GM19193 (cell line): ENCODE measurements around the gene RGS19.

ENCODE experiments used
- POLR2A ChIP-seq: IDR thresholded peaks from 4 replicates; pipeline ENCODE4 v1.6.1; 2011; ENCODE audit not compliant: insufficient read depth, insufficient read length; ENCODE audit errors: extremely low read depth

RGS19 gene

DNA sequence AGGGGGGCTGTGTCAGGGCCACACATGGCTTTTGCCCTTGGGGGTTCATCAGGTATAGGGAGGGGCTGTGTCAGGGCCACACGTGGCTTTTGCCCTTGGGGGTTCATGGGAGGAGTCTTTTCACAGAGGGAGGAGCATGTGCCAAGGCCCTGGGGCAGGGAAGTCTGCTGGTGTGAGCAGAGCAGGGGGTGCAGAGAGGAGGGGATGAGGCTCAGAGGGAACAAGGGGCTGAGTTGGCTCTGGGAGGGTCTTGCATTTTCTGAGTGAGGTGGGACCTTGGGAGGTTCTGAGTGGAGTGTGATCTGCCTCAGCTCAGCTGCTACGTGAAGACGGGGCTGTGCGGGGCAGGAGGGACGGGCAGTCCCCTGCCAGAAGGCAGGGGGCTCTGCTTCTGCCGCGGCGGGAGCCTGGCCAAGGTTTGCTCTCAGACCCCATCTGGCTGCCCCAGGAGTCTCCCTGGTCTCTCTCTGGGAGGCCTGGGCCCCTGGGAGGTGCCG lies 23.9 kb downstream of the RGS19 start:
- TF ChIP-seq POLR2A, result no peak

DNA sequence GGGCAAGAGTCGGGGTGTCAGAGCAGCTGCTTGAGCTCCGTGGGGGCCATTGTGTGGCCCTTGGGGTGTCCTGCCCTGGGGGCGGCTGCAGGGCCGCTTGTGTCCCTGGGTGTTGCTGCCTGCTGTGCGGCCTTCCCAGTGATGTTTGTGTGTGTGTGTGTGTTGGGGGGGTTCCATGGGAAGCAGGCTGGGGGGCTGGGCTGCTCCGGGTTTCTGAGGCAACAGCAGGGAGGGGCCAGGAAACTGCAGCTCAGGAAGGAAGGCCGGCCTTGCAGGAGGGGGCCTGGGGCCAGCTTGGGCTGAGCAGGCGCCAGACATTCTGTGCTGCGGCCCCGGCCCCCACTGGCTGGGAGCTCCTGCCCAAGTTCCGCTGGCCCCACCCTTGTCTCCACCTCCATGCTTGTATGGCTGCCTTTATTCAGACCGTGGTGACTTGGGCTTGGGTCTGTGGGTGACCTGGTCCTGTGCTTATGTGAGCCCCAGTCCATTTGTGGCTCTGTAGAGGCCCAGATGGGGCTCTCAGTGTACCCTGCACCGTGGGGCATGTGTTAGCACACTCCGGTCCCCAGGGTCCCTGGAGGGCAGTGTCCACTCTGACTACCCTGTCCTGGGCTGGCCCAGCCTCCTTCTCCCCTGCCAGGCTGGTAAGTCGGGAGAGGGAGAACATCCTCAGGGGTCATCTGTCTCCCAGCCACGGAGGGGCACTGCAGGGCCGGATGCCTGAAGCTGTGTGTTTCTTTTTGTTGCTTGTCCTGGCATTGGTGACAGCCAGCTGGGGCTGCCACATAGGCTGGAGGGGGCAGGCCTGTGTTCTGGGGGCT lies 25.3 kb downstream of the RGS19 start:
- no peak for TF ChIP-seq POLR2A

DNA sequence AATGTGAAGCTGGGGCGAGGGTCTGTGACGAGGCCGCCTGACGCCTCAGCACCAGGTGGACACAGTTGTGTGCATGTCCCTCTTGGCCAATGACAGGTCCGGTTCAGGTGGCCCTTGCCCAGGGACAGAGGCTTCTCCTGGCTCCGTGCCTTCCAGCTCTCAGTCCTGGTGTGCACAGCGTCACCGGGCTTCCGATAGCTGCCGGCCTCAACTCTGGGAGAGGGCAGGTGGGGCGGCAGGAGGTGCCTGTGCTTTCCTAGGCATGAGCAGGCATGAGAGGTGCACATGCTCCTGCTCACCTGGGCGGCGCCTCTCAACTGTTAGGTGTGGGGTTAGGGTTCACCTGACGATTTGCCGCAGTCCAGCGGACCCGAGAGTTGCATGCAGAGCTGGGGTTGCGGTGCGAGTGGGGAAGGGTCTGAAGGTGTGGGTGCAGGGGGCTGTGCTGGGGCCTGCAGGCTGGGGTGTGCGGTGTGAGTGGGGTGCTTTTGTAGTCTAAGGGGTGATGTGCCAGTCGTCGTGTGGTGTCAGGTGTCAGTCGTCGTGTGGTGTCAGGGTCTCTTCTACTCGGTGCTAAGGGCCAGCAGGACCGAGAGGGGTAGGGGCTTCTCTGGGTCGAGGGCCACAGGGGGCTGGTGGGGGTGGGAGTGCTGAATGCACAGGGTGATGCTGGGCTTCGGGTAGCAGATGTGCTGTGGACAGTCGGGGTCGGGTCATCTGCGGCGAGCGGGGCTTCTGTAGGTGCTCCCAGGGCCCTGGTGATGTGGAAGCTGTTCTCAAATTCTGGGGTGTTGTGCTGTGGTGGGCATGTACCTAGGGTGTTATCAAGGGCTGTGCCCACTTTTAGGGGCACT lies 26.1 kb downstream of the RGS19 start:
- TF ChIP-seq POLR2A, result no peak

DNA sequence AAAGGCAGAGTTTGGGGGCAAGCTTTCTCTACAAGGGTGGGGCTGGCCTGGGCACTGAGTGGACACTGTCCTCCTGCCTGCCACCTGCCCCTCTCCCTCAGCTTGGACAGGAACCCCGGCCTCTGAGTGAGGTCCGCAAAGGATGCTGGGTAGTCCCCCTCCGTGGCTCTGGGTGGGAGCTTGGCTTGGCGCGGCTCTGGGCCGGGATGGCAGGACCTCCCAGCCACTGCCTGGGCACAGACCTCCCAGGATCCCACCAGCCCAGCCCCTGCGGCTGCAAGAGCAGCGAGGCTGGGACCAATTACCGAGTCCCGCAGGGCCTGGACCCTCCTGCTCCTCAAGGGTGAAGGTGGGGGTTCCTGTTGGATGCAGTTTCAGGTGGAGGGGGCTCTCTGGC lies 27.0 kb downstream of the RGS19 start:
- no peak for TF ChIP-seq POLR2A

DNA sequence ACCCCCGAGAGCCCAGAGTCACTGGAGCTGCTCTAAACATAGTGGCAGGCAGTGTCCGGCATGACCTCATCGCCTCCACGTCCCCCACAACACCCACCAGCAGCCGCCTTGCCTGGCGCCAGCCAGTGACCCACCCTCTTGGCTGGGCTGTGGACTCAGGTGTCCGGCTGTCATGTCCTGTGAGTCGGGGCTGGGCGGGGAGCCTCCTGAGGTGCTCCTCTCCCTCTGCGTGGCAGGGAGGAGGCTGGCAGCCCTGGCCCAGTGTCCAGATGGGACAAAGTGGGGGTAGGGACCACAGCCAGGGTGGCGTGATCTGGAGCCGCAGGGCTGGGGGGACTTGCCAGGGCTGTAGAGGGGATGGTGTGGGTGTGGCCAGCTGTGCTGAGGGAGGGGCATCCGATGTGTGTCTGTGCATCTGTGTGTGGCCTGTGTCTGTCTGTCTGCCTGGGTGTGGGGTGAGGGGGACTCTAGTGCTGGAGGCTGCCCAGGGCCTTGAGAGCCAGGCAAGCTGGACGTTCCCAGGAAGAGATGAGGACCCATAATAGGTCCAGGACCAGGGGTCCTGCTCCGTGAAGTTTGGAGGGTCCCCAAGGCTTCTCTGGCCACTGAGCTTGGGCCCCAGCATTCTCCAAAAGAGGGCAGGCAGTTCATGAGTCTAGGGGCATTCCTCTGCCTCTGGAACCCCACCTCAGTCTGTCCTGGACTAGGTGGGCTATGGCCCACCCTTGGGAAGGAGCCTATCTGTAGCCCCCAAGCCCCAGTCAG lies 27.6 kb downstream of the RGS19 start:
- TF ChIP-seq POLR2A, result no peak

DNA sequence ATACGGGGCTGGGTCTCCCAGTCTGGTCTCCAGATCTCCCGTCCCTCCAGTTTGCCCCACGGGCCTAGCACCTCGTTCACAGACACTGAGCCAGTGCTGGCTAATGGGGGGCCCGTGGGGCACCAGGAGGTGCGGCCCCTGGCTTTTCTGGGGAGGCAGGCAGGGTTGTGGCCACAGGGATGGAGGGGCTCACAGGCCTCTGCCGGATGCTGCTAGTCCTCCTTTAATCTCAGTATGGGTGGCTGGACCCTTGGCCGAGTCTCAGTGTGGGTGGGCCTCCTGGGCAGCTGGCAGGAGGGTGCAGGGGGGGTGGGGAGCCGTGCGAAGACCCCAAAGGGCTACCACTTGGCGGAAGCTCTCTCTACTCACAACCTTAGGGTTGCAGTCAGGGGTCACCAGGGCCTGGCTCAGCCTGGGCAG lies 28.3 kb downstream of the RGS19 start:
- no peak for TF ChIP-seq POLR2A

DNA sequence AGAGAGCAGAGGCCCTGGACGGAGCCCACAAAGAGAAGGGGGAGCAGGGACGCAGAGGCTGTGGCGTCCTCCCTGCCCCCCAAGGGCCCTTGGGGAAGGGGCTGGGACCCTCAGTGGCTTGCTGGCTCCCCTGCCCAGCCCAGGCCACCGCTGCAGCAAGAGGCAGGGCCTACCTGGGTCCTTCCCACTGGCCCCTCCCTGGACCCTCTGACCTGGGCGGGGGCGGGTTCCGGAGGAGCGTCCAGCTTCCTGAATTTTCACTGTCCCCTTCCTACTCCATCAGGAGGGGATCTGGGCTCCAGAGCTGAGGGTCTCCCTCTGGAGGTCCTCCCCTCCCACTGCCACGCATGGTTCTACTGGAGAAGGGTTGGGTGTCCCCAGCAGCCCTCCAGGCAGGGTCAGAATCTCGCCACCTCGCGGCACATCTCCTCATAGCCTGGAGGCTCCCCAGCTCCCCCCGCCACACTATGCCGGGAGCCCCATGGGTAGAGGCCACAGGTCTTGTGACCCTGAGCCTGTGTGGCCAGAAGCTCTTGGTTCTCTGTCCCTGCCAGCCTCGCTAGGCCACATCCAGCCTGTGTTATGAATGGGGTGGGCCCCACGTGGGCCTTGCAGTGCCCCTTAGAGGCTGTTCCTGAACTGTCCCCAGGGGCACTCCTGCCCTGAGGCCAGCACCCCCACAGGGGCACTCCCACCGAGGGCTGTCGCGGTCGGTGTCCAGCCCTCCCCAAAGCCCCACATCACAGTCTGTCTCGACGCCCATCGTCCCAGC lies 28.9 kb downstream of the RGS19 start:
- no peak for TF ChIP-seq POLR2A

DNA sequence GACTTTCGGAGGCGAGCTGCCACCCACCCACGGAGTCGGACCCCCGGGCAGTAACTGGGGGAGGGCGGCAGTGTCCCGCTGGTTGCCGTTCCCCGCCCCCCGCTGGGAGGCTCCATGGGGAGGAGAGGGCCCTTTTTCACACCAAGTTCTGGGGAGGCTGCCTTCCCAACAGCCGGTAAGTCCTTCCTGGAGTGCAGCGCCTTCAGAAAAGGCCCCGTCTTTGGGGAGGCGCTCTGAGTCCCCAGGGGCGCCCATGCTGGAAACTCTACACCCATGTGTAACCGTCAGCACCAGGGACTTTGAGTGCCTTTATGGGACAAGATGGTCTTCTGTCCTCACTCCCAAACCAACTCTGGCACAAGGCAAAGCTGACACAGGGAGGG lies 29.4 kb downstream of the RGS19 start:
- no peak for TF ChIP-seq POLR2A

DNA sequence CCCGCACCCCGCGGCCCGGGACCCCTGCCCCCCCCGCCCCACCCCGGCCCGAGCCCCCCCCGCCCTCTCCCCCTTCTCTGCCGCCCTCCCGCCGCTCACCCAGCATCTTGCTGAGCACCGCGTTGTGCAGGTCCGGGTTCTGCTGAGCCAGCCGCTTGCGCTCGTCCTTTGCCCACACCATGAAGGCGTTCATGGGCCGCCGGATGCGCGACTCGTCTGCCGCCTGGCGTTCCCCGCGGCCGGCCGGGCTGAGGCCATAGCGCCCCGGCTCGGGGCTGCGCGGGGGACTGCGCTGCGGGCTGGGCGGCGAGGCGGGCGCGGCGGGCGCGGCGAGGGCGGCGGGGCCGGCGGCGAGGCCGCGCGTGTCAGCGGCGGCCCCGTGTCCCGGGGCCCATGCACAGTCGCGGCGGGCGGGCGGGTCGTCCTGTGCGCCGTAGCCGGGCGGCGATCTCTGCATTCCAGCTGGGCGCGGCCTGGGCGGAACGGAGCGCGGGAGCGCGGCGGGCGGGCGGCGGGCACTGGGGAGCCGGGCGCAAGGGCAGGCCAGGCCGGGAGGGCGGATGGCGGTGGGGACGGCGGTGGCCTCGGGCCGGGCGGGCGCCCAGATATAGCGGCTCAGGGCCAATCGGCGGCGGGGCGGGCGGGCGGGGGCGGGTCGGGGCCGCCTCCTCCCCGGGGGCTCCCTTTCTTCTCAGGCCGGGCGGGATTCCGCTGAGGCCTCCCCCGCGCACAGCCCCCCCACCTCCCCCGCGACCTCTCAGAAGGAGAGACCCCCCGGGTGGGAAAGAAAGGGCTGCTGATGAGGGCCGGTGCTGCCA lies 30.0 kb downstream of the RGS19 start, which contains the start of gene SOX18:
TSS of gene SOX18 (minus strand) at position 580 of the 818 bp plus-strand sequence. CDS start at position 457, 123 bp downstream.
- no peak for TF ChIP-seq POLR2A

DNA sequence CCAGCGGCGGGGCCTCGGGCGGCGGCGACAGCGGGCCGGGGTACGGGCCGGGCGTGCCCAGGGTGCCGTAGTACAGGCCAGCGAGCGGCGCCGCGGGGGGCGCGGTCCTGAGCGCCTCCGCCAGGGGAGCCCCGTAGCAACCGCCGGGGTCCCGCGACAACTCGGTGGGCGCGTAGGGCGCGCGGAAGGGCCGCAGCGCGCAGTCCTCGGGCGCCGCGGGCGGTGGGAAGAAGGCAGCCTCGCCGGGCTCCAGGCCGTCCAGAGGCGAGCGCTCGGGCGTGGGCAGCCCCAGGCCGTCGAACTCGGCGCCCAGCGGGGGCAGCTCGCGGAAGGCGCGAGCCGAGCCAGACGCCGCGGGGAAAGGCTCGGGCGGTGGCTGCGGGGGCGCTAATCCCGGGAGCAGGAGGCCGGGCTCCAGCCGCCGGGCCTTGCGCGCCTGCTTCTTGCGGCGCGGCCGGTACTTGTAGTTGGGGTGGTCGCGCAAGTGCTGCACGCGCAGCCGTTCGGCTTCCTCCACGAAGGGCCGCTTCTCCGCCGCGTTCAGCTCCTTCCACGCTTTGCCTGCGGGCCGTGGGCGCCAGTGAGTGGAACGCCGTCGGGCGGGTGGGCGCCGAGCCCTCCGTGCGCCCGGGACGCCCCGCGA lies 30.8 kb downstream of the RGS19 start:
- no peak for TF ChIP-seq POLR2A

DNA sequence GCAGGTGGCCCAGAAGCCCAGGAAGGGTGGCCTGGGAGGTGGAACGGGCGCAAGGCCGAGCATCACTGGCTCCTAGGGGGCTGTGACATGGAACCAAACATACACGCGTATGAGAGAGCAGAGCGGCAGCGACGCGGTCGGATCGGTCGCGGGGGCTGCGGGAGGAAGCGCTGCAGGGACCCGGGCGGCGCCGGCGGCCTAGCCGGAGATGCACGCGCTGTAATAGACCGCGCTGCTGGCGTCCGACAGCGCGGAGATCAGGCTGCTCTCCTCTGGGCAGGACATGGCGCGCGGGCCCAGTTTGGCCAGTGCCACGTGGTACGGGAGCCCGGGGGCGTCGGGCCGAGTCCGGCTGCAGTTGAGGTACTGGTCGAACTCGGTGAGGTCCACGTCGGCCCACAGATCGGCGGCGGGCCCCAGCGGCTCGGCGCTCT lies 31.3 kb downstream of the RGS19 start:
- no peak for TF ChIP-seq POLR2A

DNA sequence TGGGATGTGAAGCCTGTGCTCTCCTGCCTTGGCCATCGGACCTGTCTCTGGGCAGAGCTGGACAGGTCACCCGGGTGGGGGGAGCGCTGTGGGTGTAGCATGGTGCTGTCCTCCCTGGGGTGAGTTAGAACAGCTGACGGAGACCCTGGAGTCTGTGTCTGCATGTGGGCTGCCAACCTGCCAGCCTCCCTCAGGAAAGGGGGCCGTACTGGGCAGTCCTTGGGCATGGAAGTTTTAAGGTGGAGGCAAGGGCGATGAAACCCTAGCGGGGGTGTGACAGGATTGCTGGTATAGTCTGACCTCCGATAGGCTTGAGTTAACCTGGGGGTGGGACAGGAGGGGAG lies 32.3 kb downstream of the RGS19 start:
- TF ChIP-seq POLR2A, result no peak
